Measurements from ENCODE around the gene REPIN1.

GRCh38 chr7:150398965-150399320, 30.3 kb downstream of the REPIN1 start:
- TF ChIP-seq CTCF (IDR thresholded peaks at IDR 0.05) (no peak), EZH2 (IDR thresholded peaks at IDR 0.05; ENCODE audit: borderline replicate concordance, insufficient read depth, low read depth, low read length, poor library complexity, severe bottlenecking) (no peak)
